PC-3 (cell line): ENCODE measurements around the gene SFRP5.

Experiments
- CTCF ChIP-seq: fragments of 300-600 bp; sonication (generic); conservative IDR thresholded peaks from 2 replicates; pipeline ENCODE4 v1.5.1; 2017; ENCODE audit warnings: antibody characterized with exemption, low read depth, mild to moderate bottlenecking, low read length
- EZH2 ChIP-seq: fragments of 300-600 bp; sonication (generic); IDR thresholded peaks from one replicate; pipeline ENCODE4 v1.6.1; 2017; ENCODE audit warnings: antibody characterized with exemption, mild to moderate bottlenecking, low read length; ENCODE audit not compliant: unreplicated experiment

GRCh38 chr10:97762816-97763215 is 9.0 kb downstream of the SFRP5 start:
- no peak for TF ChIP-seq CTCF
- TF ChIP-seq EZH2 = no peak
